Measurements from ENCODE around the gene MBD3.

DNA sequence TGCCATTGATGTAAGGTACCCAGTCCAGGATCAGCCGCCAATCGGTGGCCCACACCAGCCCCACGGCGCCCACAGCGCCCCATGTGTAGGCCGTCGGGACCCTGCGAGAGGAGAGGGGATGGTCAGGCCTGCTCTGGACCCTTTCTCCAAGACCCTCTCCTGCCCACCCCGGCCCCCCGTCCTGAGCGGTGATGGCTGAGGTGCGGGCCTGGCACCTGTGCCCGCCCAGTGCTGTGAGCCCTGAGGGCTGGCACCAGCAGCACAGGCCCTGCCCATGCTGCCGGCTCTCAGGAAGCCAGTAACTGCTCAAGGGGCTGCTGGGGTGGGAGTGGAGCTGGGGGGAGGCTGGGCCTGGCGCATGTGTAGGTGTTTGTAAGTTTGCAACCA is 6.8 kb upstream of the MBD3 start:
- TF ChIP-seq, protein P1, sequence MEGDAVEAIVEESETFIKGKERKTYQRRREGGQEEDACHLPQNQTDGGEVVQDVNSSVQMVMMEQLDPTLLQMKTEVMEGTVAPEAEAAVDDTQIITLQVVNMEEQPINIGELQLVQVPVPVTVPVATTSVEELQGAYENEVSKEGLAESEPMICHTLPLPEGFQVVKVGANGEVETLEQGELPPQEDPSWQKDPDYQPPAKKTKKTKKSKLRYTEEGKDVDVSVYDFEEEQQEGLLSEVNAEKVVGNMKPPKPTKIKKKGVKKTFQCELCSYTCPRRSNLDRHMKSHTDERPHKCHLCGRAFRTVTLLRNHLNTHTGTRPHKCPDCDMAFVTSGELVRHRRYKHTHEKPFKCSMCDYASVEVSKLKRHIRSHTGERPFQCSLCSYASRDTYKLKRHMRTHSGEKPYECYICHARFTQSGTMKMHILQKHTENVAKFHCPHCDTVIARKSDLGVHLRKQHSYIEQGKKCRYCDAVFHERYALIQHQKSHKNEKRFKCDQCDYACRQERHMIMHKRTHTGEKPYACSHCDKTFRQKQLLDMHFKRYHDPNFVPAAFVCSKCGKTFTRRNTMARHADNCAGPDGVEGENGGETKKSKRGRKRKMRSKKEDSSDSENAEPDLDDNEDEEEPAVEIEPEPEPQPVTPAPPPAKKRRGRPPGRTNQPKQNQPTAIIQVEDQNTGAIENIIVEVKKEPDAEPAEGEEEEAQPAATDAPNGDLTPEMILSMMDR (conservative IDR thresholded peaks at IDR 0.05; ENCODE audit: low read depth, low read length), result no peak
- no peak for TF ChIP-seq MAZ (IDR thresholded peaks at IDR 0.05; ENCODE audit: borderline replicate concordance, low read depth, low read length)
- TF ChIP-seq POLR2A (IDR thresholded peaks at IDR 0.05; ENCODE audit: low read depth, low read length), result no peak
